Endothelial cell of umbilical vein (primary cell): ENCODE results near the gene AP2B1.

Source experiments
- CTCF ChIP-seq, 2 donors: IDR thresholded peaks; 1 replicate in 1 of 2; 2 replicates in 1 of 2; pipeline ENCODE4 v1.5.1; 2011; ENCODE audit warnings: low read length in 2 of 2, mild to moderate bottlenecking in 2 of 2, moderate library complexity in 2 of 2, control low read depth in 1 of 2, inconsistent platforms in 1 of 2, low read depth in 1 of 2; ENCODE audit not compliant: insufficient read depth in 1 of 2; ENCODE audit errors: extremely low read depth in 1 of 2
- EZH2 ChIP-seq: IDR thresholded peaks from 2 replicates; pipeline ENCODE4 v1.6.1; 2012; ENCODE audit warnings: borderline replicate concordance, low read depth, mild to moderate bottlenecking, moderate library complexity, low read length, inconsistent platforms; ENCODE audit not compliant: severe bottlenecking
- POLR2A ChIP-seq: IDR thresholded peaks from 2 replicates; pipeline ENCODE4 v1.6.1; 2012; ENCODE audit warnings: low read depth, mild to moderate bottlenecking, control low read depth, low read length
- POLR2AphosphoS5 ChIP-seq: IDR thresholded peaks from 2 replicates; pipeline ENCODE4 v1.6.1; 2012; ENCODE audit warnings: low read depth, mild to moderate bottlenecking, control low read depth, low read length, moderate library complexity; ENCODE audit not compliant: insufficient read depth

DNA sequence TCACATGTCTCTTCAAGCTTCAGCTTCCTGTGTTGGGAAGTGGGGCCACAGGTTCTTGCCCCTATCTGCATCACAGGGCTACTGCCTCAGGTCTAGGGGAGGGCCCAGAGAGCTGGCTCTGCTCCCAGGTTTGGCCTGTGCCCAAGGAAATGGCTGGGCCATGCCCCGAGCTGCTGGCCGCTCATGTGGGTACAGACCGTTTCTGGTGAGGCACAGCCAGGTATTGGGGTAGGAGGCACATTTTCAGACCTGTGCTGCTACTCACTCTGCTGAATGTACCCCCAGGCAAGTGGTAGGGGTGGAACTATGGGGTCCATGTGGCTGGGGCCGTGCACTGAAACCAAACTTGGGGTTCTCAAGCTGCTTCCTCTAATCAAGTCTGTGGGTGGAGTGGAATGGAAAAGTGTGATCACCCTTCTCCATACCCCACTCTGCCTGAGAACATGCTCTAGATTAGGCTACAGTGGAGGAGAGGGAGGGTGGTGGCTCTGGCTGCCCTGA lies 161.3 kb downstream of the AP2B1 start:
- TF ChIP-seq CTCF (IDR thresholded peaks at IDR 0.05; ENCODE audit: extremely low read depth in 1 of 2, insufficient read depth in 1 of 2, low read depth in 1 of 2, low read length in 2 of 2) (no peak), POLR2AphosphoS5 (no peak), POLR2A (no peak), EZH2 (no peak)
